Measurements from ENCODE around the gene S100A6. TPM values are rescaled to one million over a fixed set of nuclear protein-coding genes. Genes with fewer than 3 reads are reported as not detected.
"Not testable (repeated sequence)": the region's sequence is repeated elsewhere in the genome, so short reads cannot be mapped to it uniquely, and the experiment has no call there.

The S100A6 gene
- total RNA-seq, 1 experiment from 2014 or later = 1,521 TPM

GRCh38 chr1:153526132-153526543 is 9.7 kb downstream of the S100A6 start:
- H3K4me1 Mint-ChIP-seq (ENCODE audit: low read depth, unreplicated experiment) = peaks cover 18% of the 10 kb centered on the region
- CTCF ChIA-PET = interaction anchor here (1.6 to 2.0 kb wide), 2 partner anchors 11 to 42 kb away, joined by 5 to 11 read pairs; no protein-coding TSS in a partner anchor
- H3K27me3 Mint-ChIP-seq (ENCODE audit: unreplicated experiment) = no peaks in the 10 kb centered on the region
- no peak overlapping the region for H3K4me3 Mint-ChIP-seq (ENCODE audit: low read depth, unreplicated experiment)
- H3K27ac Mint-ChIP-seq (ENCODE audit: unreplicated experiment) = no peak overlapping the region
- H3K36me3 Mint-ChIP-seq (ENCODE audit: insufficient read depth, unreplicated experiment) = peaks cover 21% of the 10 kb centered on the region
- no TSS peak for BruUV-seq (replicated peaks)
- no peaks in the 10 kb centered on the region for H3K9me3 Mint-ChIP-seq (ENCODE audit: low read depth, unreplicated experiment)
- DNase-seq = no peak
- no peak for TF ChIP-seq CTCF (IDR thresholded peaks at IDR 0.05; ENCODE audit: unreplicated experiment)
- intact Hi-C loops (cut with micrococcal nuclease; ENCODE audit: unreplicated experiment) = no loop called here

GRCh38 chr1:153525088-153525728 is 10.6 kb downstream of the S100A6 start:
- Mint-ChIP-seq H3K4me1 (ENCODE audit: low read depth, unreplicated experiment) (peaks cover 28% of the 10 kb centered on the region), H3K27me3 (ENCODE audit: unreplicated experiment) (no peaks in the 10 kb centered on the region), H3K9me3 (ENCODE audit: low read depth, unreplicated experiment) (no peaks in the 10 kb centered on the region), H3K36me3 (ENCODE audit: insufficient read depth, unreplicated experiment) (peaks cover 16% of the 10 kb centered on the region), H3K27ac (ENCODE audit: unreplicated experiment) (no peak overlapping the region), H3K4me3 (ENCODE audit: low read depth, unreplicated experiment) (no peak overlapping the region)
- CTCF ChIA-PET = interaction anchor here (0.7 to 1.6 kb wide), 3 partner anchors 10 to 1365 kb away, joined by 3 to 11 read pairs (median 6); no protein-coding TSS in a partner anchor
- no peak for TF ChIP-seq CTCF (IDR thresholded peaks at IDR 0.05; ENCODE audit: unreplicated experiment)
- no TSS peak for BruUV-seq (replicated peaks)
- DNase-seq = no peak
- intact Hi-C loops (cut with micrococcal nuclease; ENCODE audit: unreplicated experiment) = no loop called here

- CTCF ChIA-PET; H3K27ac Mint-ChIP-seq (ENCODE audit: unreplicated experiment); BruUV-seq (replicated peaks); H3K4me3 Mint-ChIP-seq (ENCODE audit: low read depth, unreplicated experiment); intact Hi-C loops (cut with micrococcal nuclease; ENCODE audit: unreplicated experiment); H3K27me3 Mint-ChIP-seq (ENCODE audit: unreplicated experiment); H3K9me3 Mint-ChIP-seq (ENCODE audit: low read depth, unreplicated experiment); DNase-seq: not testable (repeated sequence)
- H3K36me3 Mint-ChIP-seq (ENCODE audit: insufficient read depth, unreplicated experiment) = peaks cover 25% of the 10 kb centered on the region
- peaks cover 50% of the 10 kb centered on the region for H3K4me1 Mint-ChIP-seq (ENCODE audit: low read depth, unreplicated experiment)
Measured at GRCh38 chr1:153522353-153523048, 13.3 kb downstream of the S100A6 start.

GRCh38 chr1:153521808-153522207 is 14.0 kb downstream of the S100A6 start:
- H3K27ac Mint-ChIP-seq (ENCODE audit: unreplicated experiment); intact Hi-C loops (cut with micrococcal nuclease; ENCODE audit: unreplicated experiment); DNase-seq; H3K27me3 Mint-ChIP-seq (ENCODE audit: unreplicated experiment); H3K4me3 Mint-ChIP-seq (ENCODE audit: low read depth, unreplicated experiment); BruUV-seq (replicated peaks); H3K9me3 Mint-ChIP-seq (ENCODE audit: low read depth, unreplicated experiment): not testable (repeated sequence)
- CTCF ChIA-PET = interaction anchor here (1.3 to 2.5 kb wide), 5 partner anchors 11 to 150 kb away, joined by 4 to 14 read pairs (median 7); partner anchors contain the start of genes CHTOP and S100A13
- H3K36me3 Mint-ChIP-seq (ENCODE audit: insufficient read depth, unreplicated experiment) = peaks cover 21% of the 10 kb centered on the region
- peaks cover 47% of the 10 kb centered on the region for H3K4me1 Mint-ChIP-seq (ENCODE audit: low read depth, unreplicated experiment)

GRCh38 chr1:153520818-153521476 is 14.8 kb downstream of the S100A6 start:
- no peak overlapping the region for H3K4me3 Mint-ChIP-seq (ENCODE audit: low read depth, unreplicated experiment)
- intact Hi-C loops (cut with micrococcal nuclease; ENCODE audit: unreplicated experiment) = no loop called here
- CTCF ChIA-PET = interaction anchor here (0.9 to 2.5 kb wide), 9 partner anchors 8 to 151 kb away, joined by 3 to 14 read pairs (median 6); partner anchors contain the start of genes CHTOP and S100A13
- no peaks in the 10 kb centered on the region for H3K9me3 Mint-ChIP-seq (ENCODE audit: low read depth, unreplicated experiment)
- BruUV-seq (replicated peaks) = no TSS peak
- peaks cover 46% of the 10 kb centered on the region for H3K4me1 Mint-ChIP-seq (ENCODE audit: low read depth, unreplicated experiment)
- DNase-seq = no peak
- H3K27ac Mint-ChIP-seq (ENCODE audit: unreplicated experiment) = peak overlapping the region; percentile 69
- no peak for TF ChIP-seq CTCF (IDR thresholded peaks at IDR 0.05; ENCODE audit: unreplicated experiment)
- H3K27me3 Mint-ChIP-seq (ENCODE audit: unreplicated experiment) = no peaks in the 10 kb centered on the region
- H3K36me3 Mint-ChIP-seq (ENCODE audit: insufficient read depth, unreplicated experiment) = peaks cover 23% of the 10 kb centered on the region

GRCh38 chr1:153520137-153520691 is 15.6 kb downstream of the S100A6 start:
- Mint-ChIP-seq H3K36me3 (ENCODE audit: insufficient read depth, unreplicated experiment) (peaks cover 27% of the 10 kb centered on the region), H3K27ac (ENCODE audit: unreplicated experiment) (peak overlapping the region; percentile 69), H3K4me3 (ENCODE audit: low read depth, unreplicated experiment) (peak overlapping the region; percentile 33), H3K4me1 (ENCODE audit: low read depth, unreplicated experiment) (peaks cover 49% of the 10 kb centered on the region)
- peak; percentile 84 for DNase-seq
- BruUV-seq (replicated peaks); H3K27me3 Mint-ChIP-seq (ENCODE audit: unreplicated experiment); intact Hi-C loops (cut with micrococcal nuclease; ENCODE audit: unreplicated experiment); H3K9me3 Mint-ChIP-seq (ENCODE audit: low read depth, unreplicated experiment): not testable (repeated sequence)
- CTCF ChIA-PET = interaction anchor here (0.6 to 2.5 kb wide), 8 partner anchors 12 to 114 kb away, joined by 3 to 14 read pairs (median 8); partner anchors contain the start of genes CHTOP and S100A13

Measured in Calu3 (cell line).